HFFc6 (cell line): ENCODE results near the gene PTPMT1. TPM values are rescaled to one million over a fixed set of nuclear protein-coding genes. Genes with fewer than 3 reads are reported as not detected.

Source experiments
- DNase-seq: peaks from one replicate; pipeline ENCODE4 v3.0.0-alpha.2; 2018
- H3K27ac Mint-ChIP-seq: 2 replicates; pipeline ENCODE4 v1.8.0; 2020; ENCODE audit warnings: mild to moderate bottlenecking, mixed read lengths
- H3K27me3 Mint-ChIP-seq: 2 replicates; pipeline ENCODE4 v1.8.0; 2021; ENCODE audit warnings: mild to moderate bottlenecking, moderate library complexity, mixed read lengths; ENCODE audit not compliant: insufficient read depth
- H3K36me3 Mint-ChIP-seq: 2 replicates; pipeline ENCODE4 v1.8.0; 2021; ENCODE audit warnings: low read depth, mixed read lengths
- H3K4me1 Mint-ChIP-seq: 2 replicates; pipeline ENCODE4 v1.8.0; 2020; ENCODE audit warnings: low read depth, mixed read lengths
- H3K4me3 Mint-ChIP-seq: 2 replicates; pipeline ENCODE4 v1.8.0; 2020; ENCODE audit warnings: mild to moderate bottlenecking, moderate library complexity, mixed read lengths
- H3K9me3 Mint-ChIP-seq: 2 replicates; pipeline ENCODE4 v1.8.0; 2020; ENCODE audit warnings: mild to moderate bottlenecking, mixed read lengths
- CTCF ChIP-seq: fragments of 200-600 bp; sonication (generic); IDR thresholded peaks from 2 replicates; pipeline ENCODE4 v1.5.0; 2021; ENCODE audit warnings: antibody characterized with exemption, mild to moderate bottlenecking
- total RNA-seq, 6 experiments: library from RNA; stranded (reverse); fragmentation: NEBNext Ultra II Directional; extraction: Animal tissue kit (Norgen Biotek cat#: 25700); gene quantifications; 2 replicates in 1 of 6; 3 replicates in 5 of 6; pipeline ENCODE4 v1.2.3, GENCODE V29; 2021

PTPMT1 gene
- total RNA-seq, 6 experiments from 2014 or later, result 51.8 to 64.2 (median 54.5) TPM

- no peak overlapping the region for H3K4me3 Mint-ChIP-seq
These were observed 21.8 kb downstream of the PTPMT1 start for GRCh38 chr11:47587039-47587716.

GRCh38 chr11:47587723-47588326, 22.4 kb downstream of the PTPMT1 start:
- H3K9me3 Mint-ChIP-seq, result no peaks in the 10 kb centered on the region
- H3K4me1 Mint-ChIP-seq, result no peaks in the 10 kb centered on the region
- no peak for TF ChIP-seq CTCF
- H3K4me3 Mint-ChIP-seq, result no peak overlapping the region
- peaks cover 15% of the 10 kb centered on the region for H3K27me3 Mint-ChIP-seq
- peaks cover 14% of the 10 kb centered on the region for H3K36me3 Mint-ChIP-seq
- no peak for DNase-seq
- H3K27ac Mint-ChIP-seq, result no peak overlapping the region

More at GRCh38 chr11:47587039-47587716, 21.8 kb downstream of the PTPMT1 start:
- Mint-ChIP-seq H3K27ac (no peak overlapping the region), H3K36me3 (peaks cover 14% of the 10 kb centered on the region), H3K27me3 (peaks cover 8% of the 10 kb centered on the region; the same call in 1 of the 2 replicates), H3K9me3 (no peaks in the 10 kb centered on the region), H3K4me1 (no peaks in the 10 kb centered on the region)
- no peak for DNase-seq
- TF ChIP-seq CTCF, result no peak

- no peak overlapping the region for H3K4me3 Mint-ChIP-seq
- peaks cover 26% of the 10 kb centered on the region for H3K27me3 Mint-ChIP-seq
- H3K9me3 Mint-ChIP-seq, result no peaks in the 10 kb centered on the region
- peaks cover 5% of the 10 kb centered on the region for H3K36me3 Mint-ChIP-seq
- no peak overlapping the region for H3K27ac Mint-ChIP-seq
- H3K4me1 Mint-ChIP-seq, result no peaks in the 10 kb centered on the region
- no peak for DNase-seq
- TF ChIP-seq CTCF, result no peak
These were observed 23.7 kb downstream of the PTPMT1 start for GRCh38 chr11:47589118-47589517.

- H3K27ac Mint-ChIP-seq, result no peak overlapping the region
- no peak for TF ChIP-seq CTCF
These were observed 24.2 kb downstream of the PTPMT1 start for GRCh38 chr11:47589584-47589976.

GRCh38 chr11:47589977-47590861, 24.8 kb downstream of the PTPMT1 start:
- H3K9me3 Mint-ChIP-seq, result no peaks in the 10 kb centered on the region
- TF ChIP-seq CTCF, result no peak
- no peaks in the 10 kb centered on the region for H3K36me3 Mint-ChIP-seq
- no peaks in the 10 kb centered on the region for H3K4me1 Mint-ChIP-seq
- H3K27ac Mint-ChIP-seq, result no peak overlapping the region
- no peak for DNase-seq
- no peak overlapping the region for H3K4me3 Mint-ChIP-seq
- H3K27me3 Mint-ChIP-seq, result peaks cover 31% of the 10 kb centered on the region

More at GRCh38 chr11:47589584-47589976, 24.2 kb downstream of the PTPMT1 start:
- DNase-seq, result no peak
- H3K4me3 Mint-ChIP-seq, result no peak overlapping the region
- H3K9me3 Mint-ChIP-seq, result no peaks in the 10 kb centered on the region
- H3K27me3 Mint-ChIP-seq, result peaks cover 28% of the 10 kb centered on the region
- H3K36me3 Mint-ChIP-seq, result peaks cover under 1% of the 10 kb centered on the region; the same call in 1 of the 2 replicates
- H3K4me1 Mint-ChIP-seq, result no peaks in the 10 kb centered on the region
